Cardiac muscle cell (in vitro differentiated cells and primary cell): ENCODE data around the gene MTMR6. TPM values are rescaled to one million over a fixed set of nuclear protein-coding genes. Genes with fewer than 3 reads are reported as not detected.

Experiments used
- DNase-seq, 2 donors: peaks; one replicate each; pipeline versions ENCODE4 v3.0.0 to v3.0.0-alpha.2; 2010 to 2017; ENCODE audit warnings: low read depth in 1 of 2, low spot score in 1 of 2
- H3K27ac ChIP-seq: fragments of 200-600 bp; sonication (generic); 2 replicates; pipeline ENCODE4 v1.5.1; 2016
- H3K27me3 ChIP-seq: fragments of 200-600 bp; sonication (generic); 2 replicates; pipeline ENCODE4 v1.6.0; 2016; ENCODE audit warnings: control low read depth
- H3K36me3 ChIP-seq: fragments of 200-600 bp; sonication (generic); 2 replicates; pipeline ENCODE4 v1.5.1; 2016; ENCODE audit warnings: control low read depth
- H3K4me1 ChIP-seq: fragments of 200-600 bp; sonication (generic); 2 replicates; pipeline ENCODE4 v1.8.1; 2017; ENCODE audit warnings: low read depth, mild to moderate bottlenecking, mixed run types
- H3K4me3 ChIP-seq: fragments of 200-600 bp; sonication (generic); 2 replicates; pipeline ENCODE4 v1.5.1; 2016; ENCODE audit warnings: mild to moderate bottlenecking
- H3K9me3 ChIP-seq: fragments of 200-600 bp; sonication (generic); 2 replicates; pipeline ENCODE4 v1.5.1; 2017; ENCODE audit warnings: low read depth, mild to moderate bottlenecking, control low read depth
- polyA plus RNA-seq: library from polyadenylated mRNA; unstranded; fragments of >200 nt; fragmentation: Nextera tagmentation; extraction: Ambion mirVana; gene quantifications from 2 replicates; pipeline ENCODE4 v1.2.1, GENCODE V29; 2016
- total RNA-seq: library from RNA; depleted of rRNA; stranded (reverse); fragments of >200 nt; gene quantifications from 2 replicates; pipeline ENCODE4 v1.2.3, GENCODE V29; 2016
- TF ChIP-seq, protein P1 (sequence below): IDR thresholded peaks from 2 replicates; pipeline ENCODE4 v1.5.1; 2012; ENCODE audit warnings: low read depth, mild to moderate bottlenecking, low read length

MTMR6 gene
- total and polyA plus RNA-seq, 2 experiments from 2014 or later: 7.8 to 12.0 TPM

DNA sequence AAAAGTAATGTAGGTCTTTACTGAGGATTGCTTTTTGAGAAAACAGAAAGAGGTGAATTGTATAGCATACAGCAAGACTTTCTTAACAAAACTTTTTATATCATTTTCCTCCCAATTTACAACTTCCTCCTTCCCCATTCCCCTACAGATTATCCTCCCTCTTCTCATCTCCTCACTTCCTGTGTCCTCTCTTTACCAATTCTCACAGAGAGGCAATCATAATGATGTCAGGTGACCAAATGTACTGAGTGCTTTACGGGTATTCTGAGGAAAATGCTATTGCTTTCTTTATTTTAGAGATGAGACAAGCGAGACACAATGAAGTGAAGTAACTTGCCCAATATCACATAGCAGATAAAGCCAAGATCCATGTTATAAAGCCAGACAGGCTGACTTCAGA lies 1.7 kb upstream of the MTMR6 start:
- no peak overlapping the region for H3K4me3 ChIP-seq
- no peak for DNase-seq
- H3K27ac ChIP-seq: no peak overlapping the region

DNA sequence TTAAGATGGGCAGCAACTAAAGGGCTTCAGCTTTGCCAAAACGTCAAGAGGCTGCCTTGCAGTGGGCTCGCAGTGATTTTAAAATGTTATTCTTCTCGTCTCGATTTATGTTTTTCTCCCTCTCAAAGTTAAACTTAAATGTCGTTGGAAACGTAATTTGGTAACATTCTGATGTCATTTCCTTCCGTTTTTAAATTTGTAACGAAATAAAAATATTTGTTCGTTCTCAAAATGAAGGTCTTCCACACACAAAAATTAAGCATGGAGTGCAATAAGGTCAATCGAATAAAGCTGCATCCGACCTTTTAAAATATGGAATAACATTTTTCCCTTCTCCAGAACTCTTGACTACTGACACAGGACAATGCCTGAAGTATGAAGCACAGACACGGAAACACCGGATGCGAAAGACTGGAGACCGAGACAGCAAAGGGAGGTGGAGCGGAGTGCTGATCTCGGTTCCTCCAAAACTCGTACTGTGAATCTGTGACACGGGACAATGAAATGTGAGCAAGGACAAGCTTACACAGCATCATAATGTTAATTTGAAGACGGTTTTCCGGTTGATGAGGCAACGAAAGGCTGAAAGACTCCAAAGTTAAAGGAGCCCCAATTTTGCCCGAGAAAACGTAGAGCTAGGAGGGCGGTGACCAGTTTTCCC lies 850 bp downstream of the MTMR6 start:
- H3K27ac ChIP-seq: peak overlapping the region; percentile 4
- DNase-seq: peak; percentile 37 to 52

More for the DNA sequence above, 1.7 kb upstream of the MTMR6 start:
- Histone ChIP-seq H3K27me3 (peaks cover 9% of the 10 kb centered on the region), H3K4me1 (peaks cover 4% of the 10 kb centered on the region), H3K9me3 (no peaks in the 10 kb centered on the region), H3K36me3 (no peaks in the 10 kb centered on the region)
- TF ChIP-seq, protein P1, sequence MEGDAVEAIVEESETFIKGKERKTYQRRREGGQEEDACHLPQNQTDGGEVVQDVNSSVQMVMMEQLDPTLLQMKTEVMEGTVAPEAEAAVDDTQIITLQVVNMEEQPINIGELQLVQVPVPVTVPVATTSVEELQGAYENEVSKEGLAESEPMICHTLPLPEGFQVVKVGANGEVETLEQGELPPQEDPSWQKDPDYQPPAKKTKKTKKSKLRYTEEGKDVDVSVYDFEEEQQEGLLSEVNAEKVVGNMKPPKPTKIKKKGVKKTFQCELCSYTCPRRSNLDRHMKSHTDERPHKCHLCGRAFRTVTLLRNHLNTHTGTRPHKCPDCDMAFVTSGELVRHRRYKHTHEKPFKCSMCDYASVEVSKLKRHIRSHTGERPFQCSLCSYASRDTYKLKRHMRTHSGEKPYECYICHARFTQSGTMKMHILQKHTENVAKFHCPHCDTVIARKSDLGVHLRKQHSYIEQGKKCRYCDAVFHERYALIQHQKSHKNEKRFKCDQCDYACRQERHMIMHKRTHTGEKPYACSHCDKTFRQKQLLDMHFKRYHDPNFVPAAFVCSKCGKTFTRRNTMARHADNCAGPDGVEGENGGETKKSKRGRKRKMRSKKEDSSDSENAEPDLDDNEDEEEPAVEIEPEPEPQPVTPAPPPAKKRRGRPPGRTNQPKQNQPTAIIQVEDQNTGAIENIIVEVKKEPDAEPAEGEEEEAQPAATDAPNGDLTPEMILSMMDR: no peak

DNA sequence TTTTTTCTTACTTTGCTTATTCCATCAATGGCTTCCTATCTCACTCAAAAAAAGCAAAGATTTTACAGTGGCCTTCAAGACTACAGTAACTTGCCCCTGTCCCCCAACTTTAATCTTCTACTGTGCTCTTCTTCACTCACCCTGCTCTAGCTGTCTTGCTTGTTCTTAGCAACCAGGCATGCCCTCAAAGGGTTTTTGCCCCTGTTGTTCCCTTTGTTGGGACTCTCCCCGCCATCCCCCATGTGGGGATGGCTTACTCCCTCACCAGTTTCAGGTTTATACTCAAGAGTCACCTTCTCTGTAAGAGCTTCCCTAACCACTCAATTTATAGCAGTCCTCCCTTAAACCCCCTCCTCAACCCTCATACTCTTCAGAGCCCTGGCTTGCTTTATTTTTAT lies 5.4 kb downstream of the MTMR6 start:
- H3K27ac ChIP-seq: no peak overlapping the region
- no peak for DNase-seq
- H3K9me3 ChIP-seq: no peaks in the 10 kb centered on the region
- no peaks in the 10 kb centered on the region for H3K27me3 ChIP-seq
- peaks cover 10% of the 10 kb centered on the region for H3K4me1 ChIP-seq
- TF ChIP-seq, protein P1: no peak
- no peaks in the 10 kb centered on the region for H3K36me3 ChIP-seq
- no peak overlapping the region for H3K4me3 ChIP-seq

More for the DNA sequence above, 850 bp downstream of the MTMR6 start:
- H3K4me3 ChIP-seq: peak overlapping the region; percentile 37
- H3K36me3 ChIP-seq: no peaks in the 10 kb centered on the region
- no peaks in the 10 kb centered on the region for H3K9me3 ChIP-seq
- TF ChIP-seq, protein P1: no peak
- peaks cover 9% of the 10 kb centered on the region for H3K27me3 ChIP-seq
- H3K4me1 ChIP-seq: peaks cover 4% of the 10 kb centered on the region

DNA sequence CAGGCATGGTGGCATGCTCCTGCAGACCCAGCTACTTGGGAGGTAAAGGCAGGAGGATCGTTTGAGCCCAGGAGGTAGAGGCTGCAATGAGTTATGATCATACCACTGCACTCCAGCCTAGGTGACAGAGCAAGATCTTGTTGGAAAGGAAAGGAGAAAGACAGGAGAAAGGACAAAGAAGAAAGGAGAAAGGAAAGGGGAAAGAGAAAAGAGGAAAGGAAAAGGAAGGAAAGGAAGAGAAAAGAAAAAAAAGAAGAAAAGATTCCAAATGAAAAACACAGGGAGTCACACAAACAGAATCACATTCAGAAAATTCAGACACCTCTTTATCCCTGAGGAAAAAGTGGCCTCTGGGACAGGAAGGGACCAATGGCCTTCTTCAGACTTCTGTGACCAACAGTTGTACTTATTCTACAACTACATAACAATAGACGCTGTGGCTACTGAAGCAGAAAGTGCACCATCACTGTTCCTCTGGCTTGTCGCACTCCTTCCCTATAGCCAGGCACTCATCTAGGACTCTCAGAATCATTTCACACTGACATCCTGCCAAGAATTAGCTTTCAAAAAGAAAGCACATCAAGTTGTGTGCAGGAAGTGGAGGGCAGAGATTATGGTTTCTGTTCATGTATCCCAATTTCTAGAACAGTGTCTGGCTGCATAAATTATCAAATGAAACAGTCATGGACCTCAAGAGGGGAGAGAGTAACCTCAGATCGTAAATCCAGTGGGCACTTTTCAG lies 5.9 kb downstream of the MTMR6 start:
- Histone ChIP-seq H3K4me1 (peaks cover 10% of the 10 kb centered on the region), H3K27ac (no peak overlapping the region), H3K27me3 (no peaks in the 10 kb centered on the region), H3K36me3 (no peaks in the 10 kb centered on the region), H3K4me3 (no peak overlapping the region), H3K9me3 (no peaks in the 10 kb centered on the region)
- TF ChIP-seq, protein P1: no peak
- DNase-seq: peak in 1 of 2 donors; percentile 15

DNA sequence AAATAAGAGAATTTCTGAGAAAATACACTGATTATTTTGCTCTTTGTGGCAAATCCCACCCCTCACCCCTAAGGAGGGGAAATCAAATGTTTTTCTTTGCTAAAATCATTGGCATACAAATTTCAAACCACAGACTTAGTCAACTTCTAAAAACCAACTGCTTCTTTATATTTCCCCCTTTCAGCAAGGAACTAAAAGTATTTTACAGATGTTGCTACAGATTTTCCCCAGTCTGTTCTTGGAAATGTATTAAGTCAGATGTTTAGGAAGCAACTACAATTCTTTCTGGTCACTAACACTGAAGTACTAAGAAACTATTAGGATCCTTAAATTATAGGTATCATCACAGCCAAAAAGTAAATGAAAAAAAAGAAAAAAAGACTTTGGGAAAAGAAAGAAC lies 6.9 kb downstream of the MTMR6 start:
- no peaks in the 10 kb centered on the region for H3K9me3 ChIP-seq
- H3K4me3 ChIP-seq: no peak overlapping the region
- H3K4me1 ChIP-seq: peaks cover 6% of the 10 kb centered on the region
- no peaks in the 10 kb centered on the region for H3K36me3 ChIP-seq
- no peak overlapping the region for H3K27ac ChIP-seq
- TF ChIP-seq, protein P1: no peak
- no peak for DNase-seq
- no peaks in the 10 kb centered on the region for H3K27me3 ChIP-seq
